GM18502 (cell line): ENCODE measurements around the gene LOXL1.
"Not testable (repeated sequence)": the region's sequence is repeated elsewhere in the genome, so short reads cannot be mapped to it uniquely, and the experiment has no call there.

Experiments
- ATAC-seq: cut with Tn5 transposase; IDR thresholded peaks from one replicate; pipeline ENCODE4 v1.9.1; 2021; ENCODE audit warnings: mild to moderate bottlenecking; ENCODE audit not compliant: unreplicated experiment, poor library complexity

The LOXL1 gene

GRCh38 chr15:73968461-73968860 lies 42.2 kb downstream of the LOXL1 start:
- ATAC-seq, result no peak

DNA sequence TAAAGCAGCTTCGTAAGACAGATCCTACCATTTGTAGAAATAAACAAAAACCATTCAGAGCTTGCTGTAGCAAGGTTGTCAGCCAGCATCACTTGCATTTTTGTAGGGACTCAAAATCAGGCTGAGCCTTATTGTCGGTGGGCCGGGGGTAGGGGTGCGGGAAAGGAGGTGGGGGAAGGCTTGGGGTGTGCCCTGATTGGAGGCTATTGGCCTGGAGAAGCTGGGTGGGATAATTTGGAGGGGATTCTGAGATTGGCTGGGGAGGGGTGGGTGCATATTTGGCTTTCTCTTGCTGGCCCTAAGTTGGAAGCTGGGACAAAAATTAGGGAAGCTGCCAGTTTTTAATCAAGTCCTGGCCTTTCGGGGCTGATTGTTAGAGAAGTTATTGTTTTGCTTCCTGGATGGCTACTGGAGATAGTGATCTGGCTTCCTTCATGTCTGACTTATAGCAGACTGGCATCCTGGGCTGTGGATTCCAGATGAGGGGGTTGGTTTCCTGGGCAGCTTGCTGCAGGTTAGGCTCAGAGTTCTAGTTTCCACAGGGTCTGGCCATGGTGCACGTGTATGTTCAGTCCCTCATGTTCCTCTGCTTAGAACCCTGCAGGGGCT lies 43.0 kb downstream of the LOXL1 start:
- no peak for ATAC-seq

GRCh38 chr15:73972984-73973682 lies 46.9 kb downstream of the LOXL1 start:
- no peak for ATAC-seq

GRCh38 chr15:73973683-73974200 lies 47.5 kb downstream of the LOXL1 start:
- ATAC-seq, result not testable (repeated sequence)

GRCh38 chr15:73975440-73976125 lies 49.3 kb downstream of the LOXL1 start:
- not testable (repeated sequence) for ATAC-seq

DNA sequence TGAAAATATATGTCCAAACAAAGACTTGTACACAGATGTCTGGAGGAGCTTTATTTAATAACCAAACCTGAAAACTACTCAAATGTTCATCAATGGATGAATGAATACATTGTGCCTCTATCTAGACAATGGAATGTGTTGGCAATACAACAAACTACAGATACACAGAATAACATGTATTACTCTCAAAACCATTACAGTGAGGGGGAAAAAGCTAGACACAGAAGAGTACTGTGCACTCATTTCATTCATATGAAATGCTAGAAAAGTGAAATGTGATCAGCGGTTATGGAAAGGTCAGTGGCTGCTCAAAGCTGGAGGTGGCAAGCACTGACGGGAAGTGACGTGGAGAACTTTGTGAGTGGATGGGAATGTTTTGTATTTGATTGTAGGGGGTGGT lies 52.6 kb downstream of the LOXL1 start:
- no peak for ATAC-seq

- no peak for ATAC-seq
Observed at GRCh38 chr15:73979636-73980035, 53.4 kb downstream of the LOXL1 start.

DNA sequence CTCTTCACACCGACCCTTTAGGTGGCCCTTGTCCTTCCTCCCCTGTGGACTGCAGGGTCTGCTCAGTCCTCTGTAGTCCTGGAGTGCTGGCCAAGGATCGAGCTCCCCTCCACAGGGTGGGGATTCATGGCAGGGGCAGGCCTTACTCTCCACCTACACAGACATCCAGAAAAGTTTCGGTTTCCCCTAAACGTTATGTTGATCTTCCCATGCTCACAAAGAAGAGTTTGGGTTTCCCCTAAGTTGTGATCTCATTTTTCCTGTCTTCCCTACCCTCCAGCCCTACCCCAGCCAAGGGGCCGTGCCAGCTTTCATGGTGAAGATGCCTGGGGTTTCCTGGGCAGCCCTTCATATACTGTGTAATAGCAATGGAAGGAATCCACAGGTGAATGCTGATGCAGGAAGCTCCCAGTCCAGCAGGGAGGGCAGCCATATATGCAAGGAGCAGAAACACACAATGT lies 55.5 kb downstream of the LOXL1 start:
- ATAC-seq, result no peak

DNA sequence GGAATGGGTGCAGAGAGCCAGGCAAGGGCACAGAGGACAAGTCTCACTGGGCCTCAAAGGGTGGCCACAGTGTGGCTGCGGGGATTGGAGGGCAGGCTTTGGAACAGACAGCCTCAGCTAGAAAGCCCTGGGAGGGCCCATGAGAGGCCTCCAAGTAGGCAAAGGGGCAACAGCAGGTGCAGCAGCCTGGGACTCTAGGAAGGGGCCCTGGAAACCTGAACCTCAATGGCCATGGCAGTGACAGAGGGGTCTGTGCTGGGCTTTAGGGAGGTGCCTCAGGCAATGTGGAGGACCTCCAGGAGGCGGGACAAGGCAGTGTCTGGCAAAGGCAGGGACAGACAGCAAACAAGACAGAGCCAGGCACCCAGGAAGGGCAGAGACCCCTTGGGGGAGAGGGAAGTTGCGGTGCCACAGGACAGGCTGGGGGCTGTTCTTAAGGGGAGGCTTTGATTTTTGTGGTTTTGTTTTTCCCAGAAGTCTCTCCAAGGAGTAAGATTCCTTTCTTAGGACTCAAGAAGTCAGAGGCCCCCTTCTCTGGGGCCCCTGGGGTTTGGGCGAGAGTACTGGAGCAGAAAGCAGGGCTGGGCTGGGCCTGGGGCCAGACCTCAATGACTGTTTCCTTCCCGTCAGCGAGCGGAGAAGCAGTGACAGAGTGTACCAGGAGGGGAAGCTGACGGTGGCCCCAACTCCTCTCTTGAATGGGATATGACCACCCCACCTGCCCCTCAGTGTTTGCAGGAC lies 56.1 kb downstream of the LOXL1 start:
- ATAC-seq, result no peak

DNA sequence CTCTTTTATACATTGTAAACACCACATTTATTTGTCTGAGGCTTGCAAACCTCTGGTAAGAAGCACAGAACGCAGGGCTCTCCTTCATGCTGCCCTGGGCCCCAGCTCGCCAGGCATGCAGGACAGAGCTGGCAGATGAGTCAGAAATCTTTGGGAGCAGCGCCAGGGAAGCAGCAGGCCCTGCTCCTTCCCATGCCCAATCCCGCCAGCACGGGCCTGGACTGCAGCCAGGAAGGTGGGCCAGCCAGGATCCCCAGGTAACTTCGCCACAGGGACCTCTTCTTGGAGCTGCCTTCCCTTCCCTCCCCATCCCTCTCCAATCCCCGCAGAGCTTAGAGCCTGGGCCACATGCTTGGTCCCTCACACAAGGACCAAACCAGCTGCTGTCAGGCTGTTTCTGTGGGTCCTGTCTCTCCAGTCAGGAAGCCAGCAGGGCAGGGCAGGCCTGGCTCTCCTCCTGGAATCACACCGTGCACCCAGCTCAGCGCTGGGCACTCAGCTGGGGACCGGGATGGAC lies 57.0 kb downstream of the LOXL1 start:
- no peak for ATAC-seq

GRCh38 chr15:73983773-73984172 lies 57.5 kb downstream of the LOXL1 start:
- no peak for ATAC-seq

GRCh38 chr15:73984208-73984979 lies 58.1 kb downstream of the LOXL1 start:
- ATAC-seq, result no peak

- ATAC-seq, result no peak
Observed at GRCh38 chr15:73985101-73985873, 59.0 kb downstream of the LOXL1 start.

DNA sequence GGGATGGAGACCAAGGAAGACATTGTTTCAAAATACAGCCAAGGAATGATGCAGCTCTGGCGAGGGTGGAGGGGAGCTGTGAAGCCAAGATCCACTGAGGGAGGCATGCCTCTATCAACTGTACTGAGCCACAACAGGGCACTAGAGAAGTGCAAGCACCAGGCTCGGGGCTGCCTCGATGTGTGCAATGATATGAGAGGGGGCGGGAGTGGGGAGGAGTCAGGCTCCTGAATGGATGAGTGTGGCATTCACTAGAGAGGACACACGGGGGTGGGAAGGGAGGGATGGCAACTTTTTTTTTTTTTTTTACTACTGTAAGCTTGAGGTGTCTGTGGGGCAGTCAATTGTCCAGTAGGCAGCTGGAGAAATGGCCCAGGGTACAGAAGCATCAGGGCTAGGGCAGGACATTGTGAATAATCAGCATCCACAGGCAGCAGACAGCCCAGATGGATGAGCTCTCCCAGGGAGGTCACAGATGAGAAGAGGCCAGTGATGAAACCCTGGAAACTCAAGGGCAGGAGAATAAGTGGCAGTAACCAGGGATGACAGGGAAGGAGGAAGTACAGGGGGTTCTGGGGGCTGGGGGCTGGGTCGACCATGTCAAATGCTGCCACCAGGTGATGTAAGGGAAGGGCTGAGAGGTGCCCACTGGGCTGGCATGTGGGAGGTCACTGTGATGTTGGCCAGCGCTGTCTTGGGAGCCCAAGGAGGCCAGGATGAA lies 60.0 kb downstream of the LOXL1 start:
- ATAC-seq, result no peak

DNA sequence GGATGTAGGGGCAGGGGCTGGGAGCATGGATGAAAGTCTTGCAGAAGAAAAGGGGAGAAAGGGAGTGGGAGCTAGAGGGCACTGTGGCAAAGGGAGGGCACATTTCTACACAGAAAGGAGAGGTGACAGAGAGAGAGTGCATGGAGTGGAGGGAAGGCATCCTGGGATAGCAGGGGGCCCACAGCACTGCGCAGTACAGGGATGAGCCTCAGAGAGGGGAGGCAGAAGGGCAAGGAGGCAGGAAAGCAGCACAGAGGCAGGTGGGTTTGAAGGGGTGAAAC lies 60.5 kb downstream of the LOXL1 start:
- no peak for ATAC-seq

GRCh38 chr15:73987250-73987649 lies 61.0 kb downstream of the LOXL1 start:
- ATAC-seq, result no peak

GRCh38 chr15:73987681-73988444 lies 61.6 kb downstream of the LOXL1 start:
- no peak for ATAC-seq

- no peak for ATAC-seq
Observed at GRCh38 chr15:73988445-73988969, 62.2 kb downstream of the LOXL1 start.
